Aorta (tissue), 5 donors: ENCODE results near the gene ZNF415. TPM values are rescaled to one million over a fixed set of nuclear protein-coding genes. Genes with fewer than 3 reads are reported as not detected.

Experiments
- ATAC-seq: fragments of 200-7000 bp; cut with Tn5 transposase; one replicate; pipeline ENCODE4 v1.9.1; 2022; ENCODE audit warnings: moderate library complexity; ENCODE audit not compliant: low FRiP score
- DNase-seq, 2 donors: peaks; one replicate each; pipeline ENCODE4 v3.0.0-alpha.2; 2020
- H3K27ac ChIP-seq, 2 donors: one replicate each; pipeline ENCODE4 v1.5.1; 2013; ENCODE audit warnings: low read length in 2 of 2, mild to moderate bottlenecking in 2 of 2, moderate library complexity in 2 of 2, control low read depth in 1 of 2, inconsistent platforms in 1 of 2, low read depth in 1 of 2
- H3K27me3 ChIP-seq, 2 donors: one replicate each; pipeline ENCODE4 v1.6.1; 2013; ENCODE audit warnings: control low read depth in 1 of 2, low read length in 1 of 2, mild to moderate bottlenecking in 1 of 2, moderate library complexity in 1 of 2; ENCODE audit not compliant: insufficient read depth in 2 of 2, control insufficient read depth in 1 of 2
- H3K36me3 ChIP-seq, 2 donors: one replicate each; pipeline ENCODE4 v1.6.1; 2013; ENCODE audit warnings: control low read depth in 1 of 2, low read length in 1 of 2, mild to moderate bottlenecking in 1 of 2; ENCODE audit not compliant: insufficient read depth in 2 of 2, control insufficient read depth in 1 of 2
- H3K4me1 ChIP-seq, 2 donors: one replicate each; pipeline ENCODE4 v1.6.1; 2013; ENCODE audit warnings: low read length in 2 of 2, control low read depth in 1 of 2, mild to moderate bottlenecking in 1 of 2, moderate library complexity in 1 of 2; ENCODE audit not compliant: insufficient read depth in 2 of 2, control insufficient read depth in 1 of 2
- H3K4me3 ChIP-seq, 2 donors: one replicate each; pipeline ENCODE4 v1.5.1; 2013; ENCODE audit warnings: low read length in 2 of 2, control low read depth in 1 of 2, mild to moderate bottlenecking in 1 of 2
- H3K9me3 ChIP-seq: one replicate; pipeline ENCODE4 v1.6.1; 2013; ENCODE audit warnings: mild to moderate bottlenecking, low read length; ENCODE audit not compliant: control insufficient read depth
- WGBS, 2 donors: extraction: QIAGEN DNeasy Blood & Tissue Kit; methylation state at CpG; one replicate each; pipeline ENCODE4 v1.1.7; 2013; 5-methylcytosine and 5-hydroxymethylcytosine counted together
- intact Hi-C, 2 donors: fragments of 100-400 bp; cut with DNase I; formaldehyde crosslinking; loops; one replicate each; pipeline versions ENCODE4 v1.14.2 to v1.15.0; 2022
- long read RNA-seq, 2 donors: library from polyadenylated mRNA; unstranded; transcript quantifications; one replicate each; pipeline ENCODE4 v2.0.0, GENCODE V29; 2020 to 2021
- polyA plus RNA-seq, 2 donors: library from polyadenylated mRNA; stranded (reverse); fragments of 200-250 nt; gene quantifications; one replicate each; pipeline ENCODE4 v1.2.3, GENCODE V29; 2013
- total RNA-seq, 2 donors: library from RNA; stranded (reverse); fragmentation: NEBNext Ultra II Directional; extraction: Animal tissue kit (Norgen Biotek cat#: 25700); gene quantifications; one replicate each; pipeline ENCODE4 v1.2.1, GENCODE V29; 2021
- donor health status: healthy with polysubstance abuse.
- donor health status: Bipolar disorder and iron deficiency.
- donor health status: DM: no; HTN: no; CAD: no.
- donor health status: DM: no; HTN: no; CAD: no.
- donor health status: DM: yes; HTN: yes; CAD: no.

The ZNF415 gene
- total RNA-seq (10 to 100 TPM in 1 of 2 donors, 1 to 10 TPM in 1; 8.8 to 10.3 TPM), polyA plus RNA-seq (1 to 10 TPM; 5.0 to 9.0 TPM)
- long read RNA-seq, donor 1, partial matches to known transcripts = 0 of 18 reads
- long read RNA-seq, donor 1, other reads (novel, unspliced or antisense) = 11 of 18 reads
- long read RNA-seq, donor 2, partial matches to known transcripts = 0 of 2 reads
- long read RNA-seq, donor 2, other reads (novel, unspliced or antisense) = 1 of 2 reads

- H3K36me3 ChIP-seq = no peaks in the 10 kb centered on the region
- peak within 1 kb of the TSS; percentile 19 to 54 for H3K4me3 ChIP-seq
- DNase-seq (peak; percentile 86 to 95), ATAC-seq (peak; percentile 90)
- no peaks in the 10 kb centered on the region for H3K9me3 ChIP-seq
- no peaks in the 10 kb centered on the region for H3K27me3 ChIP-seq
- WGBS, 2 donors = 1% methylated on average over 51 of the region's 51 CpGs
- H3K4me1 ChIP-seq = no peaks in the 10 kb centered on the region
- intact Hi-C loops = loop anchor here in 1 of 2 donors (2.0 kb wide), 1 partner anchor 30 kb away; the partner anchor contains the start of gene ZNF160
- no peak within 1 kb of the TSS for H3K27ac ChIP-seq
These were observed at the start of gene ZNF415 for GRCh38 chr19:53132141-53132991. TSS of gene ZNF415 (minus strand) at chr19:53132910. CDS start at chr19:53122676, 10,234 bp downstream.

- Histone ChIP-seq H3K4me1 (no peaks in the 10 kb centered on the region), H3K9me3 (peaks cover 1% of the 10 kb centered on the region), H3K27me3 (no peaks in the 10 kb centered on the region), H3K27ac (no peak overlapping the region), H3K4me3 (no peak overlapping the region), H3K36me3 (peaks cover 0 to 3% of the 10 kb centered on the region in 2 donors)
- 90% methylated on average over 10 of the region's 10 CpGs for WGBS, 2 donors
- intact Hi-C loops = no loop called here
- ATAC-seq (no peak), DNase-seq (no peak)
These were observed 49.5 kb upstream of the ZNF415 start for GRCh38 chr19:53182202-53182601.

- no peak overlapping the region for H3K27ac ChIP-seq
- 89 to 91% methylated on average over 5 of the region's 5 CpGs for WGBS, 2 donors
- no peaks in the 10 kb centered on the region for H3K4me1 ChIP-seq
- H3K27me3 ChIP-seq = no peaks in the 10 kb centered on the region
- ATAC-seq (no peak), DNase-seq (no peak)
- H3K9me3 ChIP-seq = peaks cover 1% of the 10 kb centered on the region
- H3K36me3 ChIP-seq = peaks cover 0 to 6% of the 10 kb centered on the region in 2 donors
- no peak overlapping the region for H3K4me3 ChIP-seq
- intact Hi-C loops = no loop called here
These were observed 45.3 kb upstream of the ZNF415 start for GRCh38 chr19:53177986-53178385.

- Histone ChIP-seq H3K36me3 (peaks cover 0 to 4% of the 10 kb centered on the region in 2 donors), H3K27me3 (no peaks in the 10 kb centered on the region), H3K27ac (no peak overlapping the region), H3K4me1 (no peaks in the 10 kb centered on the region), H3K4me3 (no peak overlapping the region), H3K9me3 (no peaks in the 10 kb centered on the region)
- ATAC-seq (no peak), DNase-seq (no peak)
- intact Hi-C loops = no loop called here
- 65 to 72% methylated on average over 4 of the region's 4 CpGs for WGBS, 2 donors
These were observed 40.2 kb upstream of the ZNF415 start for GRCh38 chr19:53172889-53173288.

- no peaks in the 10 kb centered on the region for H3K4me1 ChIP-seq
- H3K27me3 ChIP-seq = no peaks in the 10 kb centered on the region
- H3K9me3 ChIP-seq = peaks cover 5% of the 10 kb centered on the region
- no peak overlapping the region for H3K27ac ChIP-seq
- DNase-seq (no peak), ATAC-seq (no peak)
- peaks cover 1 to 7% of the 10 kb centered on the region in 2 donors for H3K36me3 ChIP-seq
- no peak overlapping the region for H3K4me3 ChIP-seq
- WGBS, 2 donors = 93 to 94% methylated on average over 3 of the region's 3 CpGs
- intact Hi-C loops = no loop called here
These were observed 33.0 kb upstream of the ZNF415 start for GRCh38 chr19:53165691-53166091.

GRCh38 chr19:53161123-53161522 is 28.4 kb upstream of the ZNF415 start:
- ATAC-seq (no peak), DNase-seq (no peak)
- no peak overlapping the region for H3K27ac ChIP-seq
- H3K4me3 ChIP-seq = no peak overlapping the region
- WGBS, 2 donors = 56 to 57% methylated on average over 3 of the region's 3 CpGs
- H3K27me3 ChIP-seq = no peaks in the 10 kb centered on the region
- H3K4me1 ChIP-seq = no peaks in the 10 kb centered on the region
- H3K9me3 ChIP-seq = peaks cover 5% of the 10 kb centered on the region
- peaks cover 1 to 7% of the 10 kb centered on the region in 2 donors for H3K36me3 ChIP-seq
- intact Hi-C loops = no loop called here

- WGBS, 2 donors = 92 to 93% methylated on average over 3 of the region's 3 CpGs
- H3K4me1 ChIP-seq = no peaks in the 10 kb centered on the region
- intact Hi-C loops = no loop called here
- H3K4me3 ChIP-seq = no peak overlapping the region
- DNase-seq = no peak
- H3K27ac ChIP-seq = no peak overlapping the region
- H3K36me3 ChIP-seq = peaks cover 0 to 4% of the 10 kb centered on the region in 2 donors
- peaks cover 4% of the 10 kb centered on the region for H3K9me3 ChIP-seq
- no peak for ATAC-seq
- H3K27me3 ChIP-seq = no peaks in the 10 kb centered on the region
These were observed 27.6 kb upstream of the ZNF415 start for GRCh38 chr19:53160350-53160749.

- peaks cover 0 to 2% of the 10 kb centered on the region in 2 donors for H3K36me3 ChIP-seq
- peak overlapping the region; percentile 65 to 78 for H3K4me3 ChIP-seq
- whole genome bisulfite sequencing, 2 donors = 0 to 1% methylated on average over 38 to 41 of the region's 41 CpGs
- ATAC-seq (peak; percentile 65), DNase-seq (peak; percentile 49 to 80)
- no peaks in the 10 kb centered on the region for H3K9me3 ChIP-seq
- H3K27ac ChIP-seq = peak overlapping the region in 1 of 2 donors; percentile 0
- H3K4me1 ChIP-seq = no peaks in the 10 kb centered on the region
- intact Hi-C loops = no loop called here
- no peaks in the 10 kb centered on the region for H3K27me3 ChIP-seq
These were observed 25.5 kb upstream of the ZNF415 start for GRCh38 chr19:53158119-53158656.
